K562 (cell line): Measurements from ENCODE around the gene VPS33B. TPM values are rescaled to one million over a fixed set of nuclear protein-coding genes. Genes with fewer than 3 reads are reported as not detected.

Experiments used
- PKNOX1 ChIP-seq: fragments of 450-650 bp; IDR thresholded peaks from 2 replicates; pipeline ENCODE4 v1.6.1; 2016
- ZEB2 ChIP-seq: fragments of 450-650 bp; IDR thresholded peaks from 2 replicates; pipeline ENCODE4 v1.6.1; 2016
- polyA plus RNA-seq, 8 experiments: library from polyadenylated mRNA; depleted of rRNA in 4 of 8; stranded (reverse) in 5 of 8; unstranded in 3 of 8; fragments of >200 nt; fragmentation: Nextera tagmentation in 2 of 8; fragmentation: Illumina TruSeq in 1 of 8; extraction: Ambion mirVana in 2 of 8; extraction: Trizol in 1 of 8; gene quantifications; 2 replicates each; pipeline versions ENCODE4 v1.2.1 to v1.2.3, GENCODE V29; 2011 to 2014; ENCODE audit warnings: inconsistent platforms in 1 of 8, missing spikeins in 1 of 8
- total RNA-seq, 7 experiments: library from RNA; depleted of rRNA in 6 of 7; stranded (reverse); fragments of >200 nt in 6 of 7; fragmentation: Illumina TruSeq in 2 of 7; extraction: Trizol in 2 of 7; gene quantifications; 2 replicates each; pipeline versions ENCODE4 v1.2.1 to v1.2.3, GENCODE V29; 2011 to 2021; ENCODE audit warnings: low replicate concordance in 1 of 7
- TF ChIP-seq, protein P1 (sequence below), 2 experiments: IDR thresholded peaks in 1 of 2; conservative IDR thresholded peaks in 1 of 2; 2 replicates each; pipeline ENCODE4 v1.6.1; 2016; ENCODE audit warnings: low read depth in 2 of 2, mild to moderate bottlenecking in 1 of 2, missing compliant biosample characterization in 1 of 2, missing genetic modification characterization in 1 of 2, moderate library complexity in 1 of 2
- TF ChIP-seq, protein P2 (sequence below): sonication (generic); formaldehyde crosslinking; IDR thresholded peaks from 2 replicates; pipeline ENCODE4 v1.8.0; 2022; ENCODE audit warnings: mild to moderate bottlenecking, missing genetic modification reagents
- TF ChIP-seq, protein P3 (sequence below): fragments of 450-650 bp; IDR thresholded peaks from 2 replicates; pipeline ENCODE4 v1.7.1; 2018; ENCODE audit warnings: mild to moderate bottlenecking, low read depth; ENCODE audit not compliant: partially characterized antibody

The VPS33B gene
- total and polyA plus RNA-seq, 9 of the 15 experiments (the other 6 are each of a cell fraction or from before 2014, with no cell fraction given), result 9.4 to 25.5 (median 14.8) TPM

- TF ChIP-seq, protein P1, sequence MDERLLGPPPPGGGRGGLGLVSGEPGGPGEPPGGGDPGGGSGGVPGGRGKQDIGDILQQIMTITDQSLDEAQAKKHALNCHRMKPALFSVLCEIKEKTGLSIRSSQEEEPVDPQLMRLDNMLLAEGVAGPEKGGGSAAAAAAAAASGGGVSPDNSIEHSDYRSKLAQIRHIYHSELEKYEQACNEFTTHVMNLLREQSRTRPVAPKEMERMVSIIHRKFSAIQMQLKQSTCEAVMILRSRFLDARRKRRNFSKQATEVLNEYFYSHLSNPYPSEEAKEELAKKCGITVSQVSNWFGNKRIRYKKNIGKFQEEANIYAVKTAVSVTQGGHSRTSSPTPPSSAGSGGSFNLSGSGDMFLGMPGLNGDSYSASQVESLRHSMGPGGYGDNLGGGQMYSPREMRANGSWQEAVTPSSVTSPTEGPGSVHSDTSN (CRISPR knock-in tag; IDR thresholded peaks at IDR 0.05; ENCODE audit: low read depth), result no peak
- TF ChIP-seq, protein P1 (tag; conservative IDR thresholded peaks at IDR 0.05; ENCODE audit: low read depth), result peak; percentile 40; the same call in 1 of the 2 replicates
- TF ChIP-seq, protein P2, sequence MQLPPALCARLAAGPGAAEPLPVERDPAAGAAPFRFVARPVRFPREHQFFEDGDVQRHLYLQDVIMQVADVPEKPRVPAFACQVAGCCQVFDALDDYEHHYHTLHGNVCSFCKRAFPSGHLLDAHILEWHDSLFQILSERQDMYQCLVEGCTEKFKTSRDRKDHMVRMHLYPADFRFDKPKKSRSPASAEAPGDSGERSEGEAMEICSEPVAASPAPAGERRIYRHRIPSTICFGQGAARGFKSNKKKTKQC (CRISPR knock-in tag), result no peak
- peak; percentile 48; the same call in 1 of the 2 replicates for TF ChIP-seq PKNOX1
- TF ChIP-seq, protein P3, sequence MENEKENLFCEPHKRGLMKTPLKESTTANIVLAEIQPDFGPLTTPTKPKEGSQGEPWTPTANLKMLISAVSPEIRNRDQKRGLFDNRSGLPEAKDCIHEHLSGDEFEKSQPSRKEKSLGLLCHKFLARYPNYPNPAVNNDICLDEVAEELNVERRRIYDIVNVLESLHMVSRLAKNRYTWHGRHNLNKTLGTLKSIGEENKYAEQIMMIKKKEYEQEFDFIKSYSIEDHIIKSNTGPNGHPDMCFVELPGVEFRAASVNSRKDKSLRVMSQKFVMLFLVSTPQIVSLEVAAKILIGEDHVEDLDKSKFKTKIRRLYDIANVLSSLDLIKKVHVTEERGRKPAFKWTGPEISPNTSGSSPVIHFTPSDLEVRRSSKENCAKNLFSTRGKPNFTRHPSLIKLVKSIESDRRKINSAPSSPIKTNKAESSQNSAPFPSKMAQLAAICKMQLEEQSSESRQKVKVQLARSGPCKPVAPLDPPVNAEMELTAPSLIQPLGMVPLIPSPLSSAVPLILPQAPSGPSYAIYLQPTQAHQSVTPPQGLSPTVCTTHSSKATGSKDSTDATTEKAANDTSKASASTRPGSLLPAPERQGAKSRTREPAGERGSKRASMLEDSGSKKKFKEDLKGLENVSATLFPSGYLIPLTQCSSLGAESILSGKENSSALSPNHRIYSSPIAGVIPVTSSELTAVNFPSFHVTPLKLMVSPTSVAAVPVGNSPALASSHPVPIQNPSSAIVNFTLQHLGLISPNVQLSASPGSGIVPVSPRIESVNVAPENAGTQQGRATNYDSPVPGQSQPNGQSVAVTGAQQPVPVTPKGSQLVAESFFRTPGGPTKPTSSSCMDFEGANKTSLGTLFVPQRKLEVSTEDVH, result no peak
- TF ChIP-seq ZEB2, result 0 out of 2 replicates have a peak, but pooled peaks have one; percentile 18
These were observed 4.2 kb downstream of the VPS33B start (continued) for GRCh38 chr15:91018158-91018557.
